Measurements from ENCODE around the gene MAPKBP1. TPM values are rescaled to one million over a fixed set of nuclear protein-coding genes. Genes with fewer than 3 reads are reported as not detected.

MAPKBP1 gene
- total RNA-seq, 2 donors from 2014 or later = 12.5 to 31.6 TPM

GRCh38 chr15:41789662-41790061 is 15.4 kb downstream of the MAPKBP1 start:
- Histone ChIP-seq H3K27me3 (no peaks in the 10 kb centered on the region), H3K27ac (no peak overlapping the region), H3K9me3 (no peaks in the 10 kb centered on the region), H3K36me3 (replicated peaks in 1 of 2; ENCODE audit: insufficient read depth in 1 of 2, low read depth in 2 of 2) (no peaks in the 10 kb centered on the region), H3K4me1 (peaks cover 15% of the 10 kb centered on the region), H3K4me3 (no peak overlapping the region)
- ATAC-seq (no peak), DNase-seq (no peak)
- TF ChIP-seq POLR2A (IDR thresholded peaks at IDR 0.05) = no peak
- TF ChIP-seq, protein P1, sequence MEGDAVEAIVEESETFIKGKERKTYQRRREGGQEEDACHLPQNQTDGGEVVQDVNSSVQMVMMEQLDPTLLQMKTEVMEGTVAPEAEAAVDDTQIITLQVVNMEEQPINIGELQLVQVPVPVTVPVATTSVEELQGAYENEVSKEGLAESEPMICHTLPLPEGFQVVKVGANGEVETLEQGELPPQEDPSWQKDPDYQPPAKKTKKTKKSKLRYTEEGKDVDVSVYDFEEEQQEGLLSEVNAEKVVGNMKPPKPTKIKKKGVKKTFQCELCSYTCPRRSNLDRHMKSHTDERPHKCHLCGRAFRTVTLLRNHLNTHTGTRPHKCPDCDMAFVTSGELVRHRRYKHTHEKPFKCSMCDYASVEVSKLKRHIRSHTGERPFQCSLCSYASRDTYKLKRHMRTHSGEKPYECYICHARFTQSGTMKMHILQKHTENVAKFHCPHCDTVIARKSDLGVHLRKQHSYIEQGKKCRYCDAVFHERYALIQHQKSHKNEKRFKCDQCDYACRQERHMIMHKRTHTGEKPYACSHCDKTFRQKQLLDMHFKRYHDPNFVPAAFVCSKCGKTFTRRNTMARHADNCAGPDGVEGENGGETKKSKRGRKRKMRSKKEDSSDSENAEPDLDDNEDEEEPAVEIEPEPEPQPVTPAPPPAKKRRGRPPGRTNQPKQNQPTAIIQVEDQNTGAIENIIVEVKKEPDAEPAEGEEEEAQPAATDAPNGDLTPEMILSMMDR (IDR thresholded peaks at IDR 0.05) = no peak
- intact Hi-C loops (cut with DNase I) = no loop called here

DNA sequence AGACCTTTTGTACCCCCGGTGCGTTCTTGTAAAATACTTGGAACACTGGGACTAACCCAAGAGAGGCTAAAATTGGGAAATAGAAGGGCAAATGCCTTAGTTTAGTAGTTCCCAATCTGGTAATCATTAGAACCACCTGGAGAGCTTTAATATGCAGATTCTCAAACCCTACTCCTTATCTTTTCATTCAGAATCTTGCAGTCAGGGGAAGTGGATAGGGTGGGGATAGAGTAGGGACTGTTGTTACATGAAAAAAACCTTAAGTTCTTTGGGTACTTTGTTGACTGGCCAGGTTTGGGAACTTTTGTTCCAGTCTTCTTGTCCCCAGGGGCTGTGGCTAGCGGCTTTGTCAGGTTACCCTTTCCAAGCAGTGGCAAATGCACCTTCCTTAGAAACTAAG is 15.9 kb downstream of the MAPKBP1 start:
- Histone ChIP-seq H3K4me1 (peaks cover 15% of the 10 kb centered on the region), H3K27me3 (no peaks in the 10 kb centered on the region), H3K4me3 (no peak overlapping the region), H3K36me3 (replicated peaks in 1 of 2; ENCODE audit: insufficient read depth in 1 of 2, low read depth in 2 of 2) (no peaks in the 10 kb centered on the region), H3K27ac (no peak overlapping the region), H3K9me3 (no peaks in the 10 kb centered on the region)
- TF ChIP-seq, protein P1 (IDR thresholded peaks at IDR 0.05) = no peak
- TF ChIP-seq POLR2A (IDR thresholded peaks at IDR 0.05) = no peak
- 94 to 95% methylated on average over 3 of the region's 3 CpGs for WGBS, 2 donors
- ATAC-seq = no peak
- no peak for DNase-seq
- intact Hi-C loops (cut with DNase I) = no loop called here

DNA sequence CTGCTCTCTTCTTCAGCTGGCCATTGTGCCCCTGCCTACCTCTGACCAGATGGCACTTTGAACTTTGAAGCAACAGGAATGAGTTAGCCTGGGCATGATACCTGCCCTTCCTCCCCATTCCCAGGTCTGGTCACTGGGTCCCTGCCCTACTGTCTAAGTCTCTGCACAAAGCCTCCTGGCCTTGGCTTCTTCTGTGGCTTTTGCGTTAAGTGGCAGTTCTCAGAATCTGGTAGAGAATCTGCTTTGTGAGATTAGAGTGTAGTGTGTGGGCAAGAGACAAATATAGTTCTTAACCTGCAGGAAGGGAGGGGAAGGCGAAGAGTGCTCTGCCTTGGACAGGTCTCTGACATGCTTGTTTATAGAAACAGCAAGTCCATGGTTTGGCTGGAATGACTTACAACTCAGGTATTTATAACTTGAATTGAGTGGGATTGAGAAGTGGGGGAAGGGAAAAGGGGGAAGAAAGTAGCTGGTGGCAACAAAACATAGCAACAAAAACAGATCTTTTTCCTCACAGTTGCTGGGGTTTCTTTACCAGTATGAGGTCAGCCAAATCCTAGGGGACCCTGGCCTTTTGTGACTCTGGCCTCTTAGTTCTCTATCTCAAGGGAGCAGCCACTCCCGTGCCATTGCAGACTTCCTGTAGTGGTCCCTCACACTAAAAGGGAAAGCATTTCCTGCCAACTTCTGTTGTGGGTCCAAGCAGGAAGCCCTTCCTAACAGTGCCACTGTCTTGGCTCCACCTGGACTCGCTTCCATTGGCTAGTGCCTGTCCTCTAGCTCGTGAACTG is 16.7 kb downstream of the MAPKBP1 start:
- DNase-seq = no peak
- ATAC-seq = peak; percentile 21
- intact Hi-C loops (cut with DNase I) = no loop called here
- Histone ChIP-seq H3K36me3 (replicated peaks in 1 of 2; ENCODE audit: insufficient read depth in 1 of 2, low read depth in 2 of 2) (no peaks in the 10 kb centered on the region), H3K4me3 (no peak overlapping the region), H3K9me3 (no peaks in the 10 kb centered on the region), H3K27ac (peak overlapping the region in 1 of 4 donors; percentile 3), H3K4me1 (peaks cover 15% of the 10 kb centered on the region), H3K27me3 (no peaks in the 10 kb centered on the region)
- TF ChIP-seq, protein P1 (IDR thresholded peaks at IDR 0.05) = no peak
- no peak for TF ChIP-seq POLR2A (IDR thresholded peaks at IDR 0.05)
- 65 to 75% methylated on average over 5 of the region's 5 CpGs for WGBS, 2 donors

- no peak for DNase-seq
- no peaks in the 10 kb centered on the region for H3K27me3 ChIP-seq
- TF ChIP-seq POLR2A (IDR thresholded peaks at IDR 0.05) = no peak
- TF ChIP-seq, protein P1 (IDR thresholded peaks at IDR 0.05) = no peak
- intact Hi-C loops (cut with DNase I) = no loop called here
- no peak for ATAC-seq
- H3K4me1 ChIP-seq = peaks cover 15% of the 10 kb centered on the region
- H3K36me3 ChIP-seq (replicated peaks in 1 of 2; ENCODE audit: insufficient read depth in 1 of 2, low read depth in 2 of 2) = no peaks in the 10 kb centered on the region
- whole genome bisulfite sequencing, 2 donors = 95% methylated on average over 2 to 4 of the region's 4 CpGs
- no peaks in the 10 kb centered on the region for H3K9me3 ChIP-seq
- no peak overlapping the region for H3K4me3 ChIP-seq
- no peak overlapping the region for H3K27ac ChIP-seq
Measured at GRCh38 chr15:41791547-41791937, 17.3 kb downstream of the MAPKBP1 start.
